CD4-positive, alpha-beta T cell treated with Interleukin-6 at 100 ng/mL for 8 hours (primary cell): ENCODE data around the gene CCDC178.

Source experiments
- DNase-seq: peaks from one replicate; pipeline ENCODE4 v3.0.0-alpha.2; 2020; ENCODE audit warnings: mixed read lengths, low spot score

CCDC178 gene

GRCh38 chr18:32911660-32912284 lies 528.7 kb downstream of the CCDC178 start:
- no peak for DNase-seq

GRCh38 chr18:32910694-32911296 lies 529.7 kb downstream of the CCDC178 start:
- DNase-seq: no peak

GRCh38 chr18:32909798-32910561 lies 530.5 kb downstream of the CCDC178 start:
- DNase-seq: no peak

GRCh38 chr18:32908424-32908805 lies 532.1 kb downstream of the CCDC178 start:
- DNase-seq: no peak

GRCh38 chr18:32907648-32908423 lies 532.7 kb downstream of the CCDC178 start:
- DNase-seq: no peak

GRCh38 chr18:32907311-32907585 lies 533.3 kb downstream of the CCDC178 start:
- DNase-seq: no peak

- DNase-seq: no peak
These were observed 533.8 kb downstream of the CCDC178 start for GRCh38 chr18:32906506-32907310.

- DNase-seq: no peak
These were observed 534.9 kb downstream of the CCDC178 start for GRCh38 chr18:32905651-32906050.

- no peak for DNase-seq
These were observed 537.8 kb downstream of the CCDC178 start for GRCh38 chr18:32902568-32903330.

- DNase-seq: no peak
These were observed 540.7 kb downstream of the CCDC178 start for GRCh38 chr18:32899819-32900218.

GRCh38 chr18:32896776-32897547 lies 543.6 kb downstream of the CCDC178 start:
- no peak for DNase-seq

- no peak for DNase-seq
These were observed 546.6 kb downstream of the CCDC178 start for GRCh38 chr18:32893915-32894314.

- no peak for DNase-seq
These were observed 548.7 kb downstream of the CCDC178 start for GRCh38 chr18:32891797-32892196.

- DNase-seq: no peak
These were observed 549.4 kb downstream of the CCDC178 start for GRCh38 chr18:32891130-32891529.

GRCh38 chr18:32889615-32890593 lies 550.6 kb downstream of the CCDC178 start:
- DNase-seq: no peak

GRCh38 chr18:32888306-32888705 lies 552.2 kb downstream of the CCDC178 start:
- DNase-seq: no peak
